Measurements from ENCODE around the gene ARIH1.
"Not testable (repeated sequence)": the region's sequence is repeated elsewhere in the genome, so short reads cannot be mapped to it uniquely, and the experiment has no call there.

Gene ARIH1

DNA sequence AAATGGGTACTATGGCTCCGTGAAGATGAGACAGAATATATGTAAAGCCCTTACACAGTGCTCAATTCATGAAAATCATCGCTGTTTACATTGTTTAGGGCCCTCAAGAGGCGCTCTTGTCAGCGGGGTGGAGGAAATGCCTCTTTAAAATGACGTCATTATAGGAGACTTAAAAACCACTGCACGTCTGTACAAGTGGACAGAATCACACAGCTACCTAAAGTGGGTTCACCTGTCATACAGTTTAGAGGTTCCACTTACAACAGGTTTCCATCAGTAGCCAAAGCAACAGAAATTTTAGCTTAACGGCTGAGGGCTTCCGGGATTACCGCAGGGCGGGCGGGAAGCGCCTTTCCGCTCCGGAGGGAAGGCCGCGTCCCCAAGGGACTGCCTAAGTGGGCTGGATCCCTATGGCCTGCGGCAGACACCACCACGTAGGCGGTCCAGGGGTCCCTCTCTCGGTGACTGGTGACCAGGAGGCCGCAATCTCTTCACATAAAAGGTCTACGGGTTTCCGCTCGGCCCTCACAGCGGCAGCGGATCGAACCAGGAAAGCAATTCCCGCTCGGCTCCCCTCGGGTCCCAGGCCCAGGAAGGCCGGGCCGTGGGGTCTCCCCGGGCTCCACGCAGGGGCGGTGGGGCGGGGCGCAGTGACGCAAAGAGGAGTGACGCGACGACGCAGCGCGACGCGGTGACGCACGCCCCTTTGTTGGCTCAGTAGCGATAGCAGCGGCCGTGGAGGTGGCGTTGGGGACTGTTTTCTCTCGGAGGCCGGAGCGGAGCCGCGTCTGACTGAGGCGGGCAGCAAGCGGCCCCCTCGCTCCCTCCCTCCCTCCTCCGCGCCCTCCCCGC is at the start of gene ARIH1:
TSS of gene ARIH1 (plus strand) at position 717 of the 852 bp plus-strand sequence. CDS start 310 bp downstream, outside the sequence.
- DNase-seq: peak; percentile 96 to 97

GRCh38 chr15:72426753-72427152 is 47.4 kb upstream of the ARIH1 start:
- DNase-seq: no peak

GRCh38 chr15:72437650-72438316 is 36.3 kb upstream of the ARIH1 start:
- no peak for DNase-seq

DNA sequence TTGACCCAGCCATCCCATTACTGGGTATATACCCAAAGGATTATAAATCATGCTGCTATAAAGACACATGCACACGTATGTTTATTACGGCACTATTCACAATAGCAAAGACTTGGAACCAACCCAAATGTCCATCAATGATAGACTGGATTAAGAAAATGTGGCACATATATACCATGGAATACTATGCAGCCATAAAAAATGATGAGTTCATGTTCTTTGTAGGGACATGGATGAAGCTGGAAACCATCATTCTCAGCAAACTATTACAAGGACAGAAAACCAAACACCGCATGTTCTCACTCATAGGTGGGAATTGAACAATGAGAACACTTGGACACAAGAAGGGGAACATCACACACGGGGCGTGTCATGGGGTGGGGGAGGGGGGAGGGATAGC is 31.3 kb upstream of the ARIH1 start:
- DNase-seq: not testable (repeated sequence)

DNA sequence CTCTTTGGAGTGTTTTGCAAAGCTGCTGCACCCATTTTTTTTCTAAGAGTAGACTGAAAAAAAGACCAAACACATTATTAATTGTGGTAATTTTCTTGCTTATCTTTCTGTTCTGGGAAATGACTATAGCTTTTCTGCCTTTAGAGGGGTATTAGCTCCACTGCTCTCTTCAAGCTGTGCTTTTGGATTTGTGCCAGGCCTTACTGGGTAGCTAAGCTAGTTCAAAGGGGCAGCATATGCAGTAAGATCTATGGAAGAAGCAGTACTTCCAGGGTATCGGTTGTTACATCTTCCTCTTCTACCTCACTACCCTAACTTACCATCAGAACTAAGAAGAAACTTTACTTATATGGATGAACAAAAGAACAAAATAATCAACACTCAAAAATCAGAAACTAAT is 28.7 kb upstream of the ARIH1 start:
- DNase-seq: no peak

GRCh38 chr15:72450805-72451204 is 23.3 kb upstream of the ARIH1 start:
- DNase-seq: no peak

- no peak for DNase-seq
Observed at GRCh38 chr15:72451224-72451623, 22.9 kb upstream of the ARIH1 start.

- no peak for DNase-seq
Observed at GRCh38 chr15:72456684-72457083, 17.4 kb upstream of the ARIH1 start.

DNA sequence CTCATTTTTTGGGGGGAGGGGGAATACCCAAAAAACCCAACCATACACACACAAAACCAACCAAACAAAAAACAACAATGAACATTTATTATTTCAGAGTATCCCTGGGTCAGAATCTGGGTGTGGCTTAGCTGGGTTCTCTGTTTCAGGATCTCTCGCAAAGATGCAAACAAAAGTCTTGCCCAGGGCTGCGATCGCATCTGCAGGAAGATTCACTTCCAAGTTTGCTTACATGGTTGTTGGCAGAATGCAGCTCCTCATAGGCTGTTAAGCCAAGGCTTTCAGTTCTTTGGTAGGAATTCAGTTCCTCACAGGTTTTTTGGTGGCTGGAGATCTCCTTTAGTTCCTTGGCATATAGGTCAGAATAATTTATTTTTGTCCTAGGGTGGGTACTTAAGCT is 13.7 kb upstream of the ARIH1 start:
- DNase-seq: no peak

GRCh38 chr15:72463702-72464101 is 10.4 kb upstream of the ARIH1 start:
- no peak for DNase-seq

- no peak for DNase-seq
Observed at GRCh38 chr15:72464251-72464650, 9.9 kb upstream of the ARIH1 start.

- DNase-seq: no peak
Observed at GRCh38 chr15:72468103-72468502, 6.0 kb upstream of the ARIH1 start.

DNA sequence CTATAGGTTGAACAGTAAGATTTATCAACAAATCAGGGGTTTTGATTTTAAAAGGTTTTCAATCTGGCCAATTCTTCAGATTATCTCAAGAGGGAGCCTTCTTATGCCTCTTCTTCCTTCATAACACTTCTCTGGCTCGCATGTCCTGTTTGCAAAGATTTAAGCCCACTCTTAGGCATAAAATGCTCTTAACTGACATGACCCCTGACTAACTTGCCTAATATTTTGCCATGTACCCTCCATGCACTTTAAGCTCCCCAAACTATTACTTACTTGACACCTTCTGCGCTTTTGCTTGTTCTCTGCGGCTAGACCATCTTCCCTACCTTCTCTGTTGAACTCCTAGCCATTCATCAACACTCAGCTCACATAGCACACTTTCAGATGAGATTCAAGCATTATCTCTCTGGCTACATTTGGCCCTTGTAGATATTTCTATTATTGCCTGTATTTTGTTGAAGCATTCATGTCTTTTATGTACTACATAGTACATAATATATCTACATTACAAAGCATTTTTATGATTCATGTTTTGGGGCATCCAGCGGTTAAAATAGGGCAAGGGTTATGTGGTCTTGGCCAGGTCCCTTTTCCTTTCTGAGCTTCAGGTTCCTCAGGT is 1.0 kb upstream of the ARIH1 start:
- peak in 1 of 2 donors; percentile 53 for DNase-seq

GRCh38 chr15:72474466-72474911 is 359 bp downstream of the ARIH1 start:
- DNase-seq: no peak

- DNase-seq: peak; percentile 44 to 53
Observed at GRCh38 chr15:72474912-72475628, 940 bp downstream of the ARIH1 start.

DNA sequence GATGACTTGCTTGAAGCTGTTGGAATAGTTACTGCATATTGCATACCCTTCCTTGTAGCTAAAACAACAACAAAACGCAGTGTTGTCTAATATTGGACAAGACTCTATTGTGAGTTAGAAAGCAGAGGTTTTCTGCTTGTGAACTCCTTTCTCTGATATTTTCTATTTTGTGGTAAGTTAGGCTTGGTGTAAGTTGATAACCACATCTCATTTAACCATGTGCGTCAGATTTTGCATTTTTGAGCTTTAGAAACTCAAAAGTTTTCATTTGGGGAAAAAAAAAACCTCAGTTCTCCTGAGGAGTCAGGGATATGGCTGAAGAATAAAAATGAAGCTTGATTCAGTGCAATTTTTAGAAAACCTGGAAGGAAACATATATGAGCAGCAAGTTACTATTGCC is 1.5 kb downstream of the ARIH1 start:
- no peak for DNase-seq

- DNase-seq: not testable (repeated sequence)
Observed at GRCh38 chr15:72476330-72476729, 2.2 kb downstream of the ARIH1 start.

GRCh38 chr15:72481015-72481659 is 7.0 kb downstream of the ARIH1 start:
- no peak for DNase-seq

DNA sequence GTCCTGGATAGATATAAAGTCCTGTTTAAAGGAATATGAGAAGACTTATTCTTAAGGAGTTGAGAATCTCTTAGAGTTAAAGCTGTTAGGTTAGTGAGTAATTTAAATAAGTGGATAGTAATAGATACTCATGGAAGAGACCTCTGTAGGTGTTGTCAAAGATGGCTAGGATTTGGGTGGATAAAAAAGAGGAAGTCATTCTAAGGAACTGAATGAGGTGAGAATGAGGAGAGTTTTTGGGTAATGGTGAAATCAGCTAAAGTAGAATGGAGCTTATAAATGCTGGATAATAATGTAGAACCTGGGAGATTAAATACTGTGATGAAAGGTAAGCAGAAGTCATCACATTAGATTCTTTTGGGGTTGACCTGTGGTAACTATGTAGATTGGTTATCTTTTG is 8.1 kb downstream of the ARIH1 start:
- no peak for DNase-seq

DNA sequence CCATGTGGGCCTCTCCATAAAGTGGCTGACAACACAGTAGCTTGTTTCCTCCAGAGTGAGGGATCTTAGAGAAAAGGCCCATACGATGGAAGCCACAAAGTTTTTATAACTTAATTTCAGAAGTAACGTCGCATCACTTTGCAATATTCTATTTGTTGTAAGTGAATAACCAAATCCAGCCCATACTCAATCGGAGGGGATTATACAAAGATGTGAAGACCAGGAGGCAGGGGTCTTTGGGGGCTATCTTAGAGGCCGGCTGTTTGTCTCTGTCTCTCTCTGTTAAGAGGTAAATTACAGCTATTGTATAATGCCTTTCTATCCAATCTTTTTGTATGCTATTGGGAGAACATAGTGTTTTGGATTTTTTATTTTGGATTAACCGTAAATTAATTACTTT is 9.1 kb downstream of the ARIH1 start:
- DNase-seq: no peak

DNA sequence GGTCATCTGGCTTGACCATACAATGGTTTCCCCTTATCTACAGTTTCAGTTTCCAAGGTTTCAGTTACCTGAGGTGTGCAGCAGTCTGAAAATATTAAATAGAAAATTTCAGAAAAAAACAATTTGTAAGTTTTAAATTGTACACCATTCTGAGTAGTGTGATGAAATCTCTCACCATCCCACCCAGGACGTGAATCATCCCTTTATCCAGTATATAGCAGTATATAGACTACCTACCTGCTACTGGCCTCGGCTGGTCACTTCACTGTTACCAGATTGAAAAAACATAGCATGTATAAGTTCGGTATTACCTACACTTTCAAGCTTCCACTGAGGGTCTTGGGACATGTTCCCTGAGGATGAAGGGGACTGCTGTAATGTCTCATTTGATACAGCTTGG is 12.0 kb downstream of the ARIH1 start:
- no peak for DNase-seq

GRCh38 chr15:72487070-72487797 is 13.1 kb downstream of the ARIH1 start:
- no peak for DNase-seq
